Progenitor cell of endocrine pancreas (in vitro differentiated cells): ENCODE data around the gene SHISA6. TPM values are rescaled to one million over a fixed set of nuclear protein-coding genes. Genes with fewer than 3 reads are reported as not detected.

ENCODE experiments used
- DNase-seq: peaks from one replicate; pipeline ENCODE4 v3.0.0; 2021; ENCODE audit warnings: low spot score; ENCODE audit not compliant: unreplicated experiment
- H3K27ac Mint-ChIP-seq: 2 replicates; pipeline ENCODE4 v1.8.0; 2021; ENCODE audit warnings: mild to moderate bottlenecking, moderate library complexity, mixed read lengths
- H3K27me3 Mint-ChIP-seq: 2 replicates; pipeline ENCODE4 v1.8.0; 2021; ENCODE audit warnings: mixed read lengths
- H3K36me3 Mint-ChIP-seq: 2 replicates; pipeline ENCODE4 v1.8.0; 2022; ENCODE audit warnings: mixed read lengths; ENCODE audit not compliant: insufficient read depth
- H3K4me1 Mint-ChIP-seq: 2 replicates; pipeline ENCODE4 v1.8.0; 2021; ENCODE audit warnings: low read depth, mixed read lengths
- H3K4me3 Mint-ChIP-seq: 2 replicates; pipeline ENCODE4 v1.8.0; 2021; ENCODE audit warnings: low read depth, mild to moderate bottlenecking, moderate library complexity, mixed read lengths
- H3K9me3 Mint-ChIP-seq: 2 replicates; pipeline ENCODE4 v1.8.0; 2021; ENCODE audit warnings: low read depth, mixed read lengths
- total RNA-seq: library from RNA; stranded (reverse); gene quantifications from 2 replicates; pipeline ENCODE4 v1.2.1, GENCODE V29; 2021
- TF ChIP-seq, protein P1 (sequence below): fragments of 200-600 bp; sonication (generic); IDR thresholded peaks from one replicate; pipeline ENCODE4 v1.5.0; 2021; ENCODE audit warnings: antibody characterized with exemption, mild to moderate bottlenecking; ENCODE audit not compliant: unreplicated experiment

Gene SHISA6
- total RNA-seq, 1 donor from 2014 or later, result 1.0 TPM

DNA sequence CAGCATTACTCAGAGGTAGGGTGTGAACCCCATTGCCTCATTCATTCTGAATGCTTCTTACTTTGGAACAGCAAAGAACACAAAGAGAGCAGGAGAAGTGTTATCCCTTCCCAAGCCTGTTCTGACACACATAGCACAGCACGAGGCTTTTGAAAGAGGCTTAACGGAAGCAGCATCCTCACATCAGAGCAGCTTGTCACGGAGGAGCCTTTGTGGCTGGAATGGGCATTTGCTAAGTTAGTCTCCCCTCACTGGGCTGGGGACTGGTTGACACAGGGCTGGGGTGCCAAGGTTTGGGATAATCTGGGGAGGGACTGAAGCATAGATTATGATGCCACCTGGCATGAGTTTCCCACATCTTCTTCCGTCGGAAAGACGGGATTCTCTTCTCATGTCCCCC lies 189.7 kb downstream of the SHISA6 start:
- no peak overlapping the region for H3K4me3 Mint-ChIP-seq
- no peaks in the 10 kb centered on the region for H3K27me3 Mint-ChIP-seq
- TF ChIP-seq, protein P1, sequence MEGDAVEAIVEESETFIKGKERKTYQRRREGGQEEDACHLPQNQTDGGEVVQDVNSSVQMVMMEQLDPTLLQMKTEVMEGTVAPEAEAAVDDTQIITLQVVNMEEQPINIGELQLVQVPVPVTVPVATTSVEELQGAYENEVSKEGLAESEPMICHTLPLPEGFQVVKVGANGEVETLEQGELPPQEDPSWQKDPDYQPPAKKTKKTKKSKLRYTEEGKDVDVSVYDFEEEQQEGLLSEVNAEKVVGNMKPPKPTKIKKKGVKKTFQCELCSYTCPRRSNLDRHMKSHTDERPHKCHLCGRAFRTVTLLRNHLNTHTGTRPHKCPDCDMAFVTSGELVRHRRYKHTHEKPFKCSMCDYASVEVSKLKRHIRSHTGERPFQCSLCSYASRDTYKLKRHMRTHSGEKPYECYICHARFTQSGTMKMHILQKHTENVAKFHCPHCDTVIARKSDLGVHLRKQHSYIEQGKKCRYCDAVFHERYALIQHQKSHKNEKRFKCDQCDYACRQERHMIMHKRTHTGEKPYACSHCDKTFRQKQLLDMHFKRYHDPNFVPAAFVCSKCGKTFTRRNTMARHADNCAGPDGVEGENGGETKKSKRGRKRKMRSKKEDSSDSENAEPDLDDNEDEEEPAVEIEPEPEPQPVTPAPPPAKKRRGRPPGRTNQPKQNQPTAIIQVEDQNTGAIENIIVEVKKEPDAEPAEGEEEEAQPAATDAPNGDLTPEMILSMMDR, result no peak
- no peaks in the 10 kb centered on the region for H3K9me3 Mint-ChIP-seq
- no peak overlapping the region for H3K27ac Mint-ChIP-seq
- H3K4me1 Mint-ChIP-seq, result no peaks in the 10 kb centered on the region
- no peak for DNase-seq
- H3K36me3 Mint-ChIP-seq, result no peaks in the 10 kb centered on the region

DNA sequence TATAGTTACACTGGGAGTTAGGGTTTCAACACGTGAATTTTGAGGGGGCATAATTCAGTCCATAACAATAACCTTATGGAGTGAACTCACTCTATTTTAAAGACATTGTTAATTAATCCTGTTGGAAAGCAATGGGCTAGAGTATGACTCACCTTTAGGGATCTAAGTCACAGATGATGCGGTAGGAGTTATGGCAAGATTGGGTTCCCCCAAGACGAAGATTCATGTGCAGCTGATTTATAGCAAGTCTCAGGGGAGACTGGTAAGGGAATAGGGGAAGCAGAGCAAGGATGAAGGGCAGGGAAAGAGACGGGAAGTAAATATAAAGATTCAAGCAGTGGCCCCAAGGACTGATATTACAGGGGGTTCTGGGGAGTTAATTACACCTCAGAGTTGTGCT lies 197.7 kb downstream of the SHISA6 start:
- no peak overlapping the region for H3K4me3 Mint-ChIP-seq
- H3K27me3 Mint-ChIP-seq, result peaks cover 4% of the 10 kb centered on the region
- DNase-seq, result no peak
- TF ChIP-seq, protein P1, result no peak
- no peak overlapping the region for H3K27ac Mint-ChIP-seq
- no peaks in the 10 kb centered on the region for H3K9me3 Mint-ChIP-seq
- H3K36me3 Mint-ChIP-seq, result no peaks in the 10 kb centered on the region
- H3K4me1 Mint-ChIP-seq, result no peaks in the 10 kb centered on the region

DNA sequence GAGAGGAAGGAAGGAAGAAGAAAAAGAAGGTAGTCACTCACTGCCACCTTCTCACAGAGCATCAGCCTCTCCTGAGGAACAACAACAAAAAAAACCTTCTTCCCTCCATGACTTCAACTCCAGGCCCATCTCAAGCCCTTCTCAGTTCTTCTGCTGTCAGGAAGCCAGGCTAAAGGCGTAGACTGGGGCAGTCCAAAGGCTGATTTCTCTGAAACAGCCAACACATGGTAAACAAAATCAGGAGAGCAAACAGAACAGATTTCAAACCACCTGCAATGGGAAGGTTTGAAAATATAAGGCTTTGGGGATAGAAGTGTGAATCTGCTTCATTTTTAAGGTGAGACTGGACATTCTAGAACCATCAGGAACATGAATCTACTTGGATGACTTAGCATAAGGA lies 200.0 kb downstream of the SHISA6 start:
- Mint-ChIP-seq H3K36me3 (no peaks in the 10 kb centered on the region), H3K27ac (no peak overlapping the region), H3K27me3 (peaks cover 4% of the 10 kb centered on the region), H3K9me3 (no peaks in the 10 kb centered on the region), H3K4me1 (no peaks in the 10 kb centered on the region), H3K4me3 (no peak overlapping the region)
- TF ChIP-seq, protein P1, result no peak
- DNase-seq, result no peak

DNA sequence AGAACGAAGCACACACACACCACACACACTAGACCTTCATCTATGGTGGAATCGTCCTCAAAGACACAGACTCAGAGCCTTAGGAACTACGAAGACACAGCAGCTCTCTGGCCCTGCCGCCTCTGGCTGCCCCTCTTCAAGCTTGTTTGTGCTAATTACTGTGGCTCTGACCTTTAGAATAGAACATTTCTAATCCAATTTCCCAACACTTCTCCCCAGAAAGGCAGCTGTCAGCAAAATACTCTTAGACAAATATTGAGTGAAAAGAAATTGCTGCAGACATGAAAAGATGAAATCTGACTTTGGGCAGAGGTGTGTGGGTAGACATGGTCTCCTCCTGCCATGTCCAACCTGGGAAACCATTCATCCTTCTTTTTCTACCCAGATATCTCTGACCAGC lies 205.3 kb downstream of the SHISA6 start:
- Mint-ChIP-seq H3K27ac (no peak overlapping the region), H3K27me3 (no peaks in the 10 kb centered on the region), H3K4me1 (peaks cover 3% of the 10 kb centered on the region), H3K36me3 (no peaks in the 10 kb centered on the region), H3K4me3 (no peak overlapping the region), H3K9me3 (no peaks in the 10 kb centered on the region)
- DNase-seq, result no peak
- TF ChIP-seq, protein P1, result no peak

DNA sequence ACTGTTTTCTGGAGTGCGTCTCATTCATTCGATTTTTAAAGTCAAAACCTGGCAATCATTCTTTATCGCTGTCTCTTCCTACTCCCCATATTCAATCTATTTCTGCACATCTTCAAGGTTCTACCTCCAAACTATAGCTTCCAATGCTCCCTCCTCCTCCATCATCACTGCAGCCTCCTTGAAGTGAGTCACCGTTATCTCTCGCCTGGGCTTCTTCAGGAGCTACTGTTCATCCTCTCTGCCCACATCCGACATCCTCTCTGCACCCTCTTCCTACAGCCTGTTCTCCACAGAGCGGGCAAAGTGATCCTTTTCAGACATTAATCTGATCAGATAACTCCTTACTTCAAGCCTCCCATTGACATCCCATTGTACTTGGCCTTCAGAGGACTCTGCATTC lies 213.1 kb downstream of the SHISA6 start:
- Mint-ChIP-seq H3K27ac (no peak overlapping the region), H3K4me1 (peaks cover 3% of the 10 kb centered on the region), H3K9me3 (no peaks in the 10 kb centered on the region), H3K4me3 (no peak overlapping the region), H3K27me3 (peaks cover 2% of the 10 kb centered on the region), H3K36me3 (no peaks in the 10 kb centered on the region)
- TF ChIP-seq, protein P1, result no peak
- DNase-seq, result no peak
